GM20000 (cell line): Measurements from ENCODE around the gene SKIDA1.
A peak's percentile ranks its signal among the peaks of the same experiment; 100 is the strongest.
"Not testable (repeated sequence)": the region's sequence is repeated elsewhere in the genome, so short reads cannot be mapped to it uniquely, and the experiment has no call there.

Experiments
- DNase-seq: peaks from one replicate; pipeline ENCODE4 v3.0.0; 2012; ENCODE audit warnings: low spot score
- CTCF ChIP-seq: IDR thresholded peaks from 2 replicates; pipeline ENCODE4 v1.5.1; 2012; ENCODE audit warnings: mild to moderate bottlenecking, control low read depth; ENCODE audit errors: extremely low read depth, missing control alignments

The SKIDA1 gene

GRCh38 chr10:21536874-21537273 lies 11.4 kb upstream of the SKIDA1 start:
- DNase-seq: no peak
- TF ChIP-seq CTCF: no peak

DNA sequence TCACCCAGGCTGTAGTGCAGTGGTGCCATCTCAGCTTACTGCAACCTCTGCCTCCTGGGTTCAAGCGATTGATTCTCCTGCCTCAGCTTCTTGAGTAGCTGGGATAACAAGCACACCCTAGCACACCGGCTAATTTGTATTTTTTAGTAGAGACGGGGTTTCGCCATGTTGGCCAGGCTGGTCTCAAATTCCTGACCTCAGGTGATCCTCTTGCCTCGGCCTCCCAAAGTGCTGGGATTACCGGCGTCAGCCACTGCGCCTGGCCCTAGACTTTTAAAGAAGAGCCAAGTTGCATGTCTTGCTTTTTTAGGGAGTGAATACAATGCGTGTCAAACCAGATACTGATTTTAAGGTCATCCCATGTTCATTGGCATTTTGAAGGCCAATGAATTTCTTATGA lies 10.5 kb upstream of the SKIDA1 start:
- DNase-seq: not testable (repeated sequence)

GRCh38 chr10:21535494-21535965 lies 10.0 kb upstream of the SKIDA1 start:
- no peak for TF ChIP-seq CTCF
- no peak for DNase-seq

DNA sequence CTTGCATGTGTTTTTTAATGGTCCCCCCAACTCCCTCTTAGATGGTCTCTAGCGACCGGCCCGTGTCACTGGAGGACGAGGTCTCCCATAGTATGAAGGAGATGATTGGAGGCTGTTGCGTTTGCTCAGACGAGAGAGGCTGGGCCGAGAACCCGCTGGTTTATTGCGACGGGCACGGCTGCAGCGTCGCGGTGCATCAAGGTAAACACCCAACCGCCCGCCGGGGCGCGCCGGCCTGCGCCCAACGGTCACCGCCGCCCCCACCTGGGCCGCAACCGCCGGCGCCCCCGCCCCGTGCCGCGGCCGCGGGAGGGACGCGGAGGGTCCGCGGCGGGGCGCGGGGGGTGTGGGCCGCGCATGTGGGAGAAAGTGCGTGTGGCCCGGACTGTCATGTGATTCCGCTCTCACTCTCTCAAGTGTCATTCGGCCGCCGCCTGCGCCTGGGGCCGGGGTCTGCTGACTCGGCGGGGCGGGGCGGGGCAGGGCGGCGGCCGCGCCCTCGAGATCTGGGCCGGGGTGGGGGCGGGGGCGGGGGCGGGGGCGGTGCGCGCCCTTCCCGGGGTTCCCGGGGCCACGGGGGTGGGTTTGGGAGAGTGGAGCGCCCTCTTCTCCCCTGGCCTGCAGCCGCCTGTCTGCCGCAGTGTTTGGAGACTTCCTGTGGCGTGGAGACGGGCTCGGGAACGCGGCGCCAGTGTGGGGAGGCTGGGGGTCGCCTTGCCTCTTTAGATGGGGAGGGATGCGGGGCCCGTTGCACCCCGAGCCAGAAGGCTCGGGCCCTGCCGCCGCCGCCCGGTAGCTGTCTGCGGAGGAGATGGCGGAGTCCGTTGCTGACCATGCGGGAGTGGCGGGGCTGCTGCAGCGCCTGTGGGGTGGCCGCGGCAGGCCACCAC lies 9.4 kb upstream of the SKIDA1 start:
- no peak for TF ChIP-seq CTCF
- peak; percentile 73 for DNase-seq

- DNase-seq: no peak
- no peak for TF ChIP-seq CTCF
These were observed 8.8 kb upstream of the SKIDA1 start for GRCh38 chr10:21534280-21534586.

- peak; percentile 98 for DNase-seq
- TF ChIP-seq CTCF: no peak
These were observed 8.2 kb upstream of the SKIDA1 start, which contains the start of gene MLLT10 for GRCh38 chr10:21533467-21534279. MLLT10 (plus strand) TSS chr10:21534232; CDS start chr10:21534645, 413 bp downstream.

DNA sequence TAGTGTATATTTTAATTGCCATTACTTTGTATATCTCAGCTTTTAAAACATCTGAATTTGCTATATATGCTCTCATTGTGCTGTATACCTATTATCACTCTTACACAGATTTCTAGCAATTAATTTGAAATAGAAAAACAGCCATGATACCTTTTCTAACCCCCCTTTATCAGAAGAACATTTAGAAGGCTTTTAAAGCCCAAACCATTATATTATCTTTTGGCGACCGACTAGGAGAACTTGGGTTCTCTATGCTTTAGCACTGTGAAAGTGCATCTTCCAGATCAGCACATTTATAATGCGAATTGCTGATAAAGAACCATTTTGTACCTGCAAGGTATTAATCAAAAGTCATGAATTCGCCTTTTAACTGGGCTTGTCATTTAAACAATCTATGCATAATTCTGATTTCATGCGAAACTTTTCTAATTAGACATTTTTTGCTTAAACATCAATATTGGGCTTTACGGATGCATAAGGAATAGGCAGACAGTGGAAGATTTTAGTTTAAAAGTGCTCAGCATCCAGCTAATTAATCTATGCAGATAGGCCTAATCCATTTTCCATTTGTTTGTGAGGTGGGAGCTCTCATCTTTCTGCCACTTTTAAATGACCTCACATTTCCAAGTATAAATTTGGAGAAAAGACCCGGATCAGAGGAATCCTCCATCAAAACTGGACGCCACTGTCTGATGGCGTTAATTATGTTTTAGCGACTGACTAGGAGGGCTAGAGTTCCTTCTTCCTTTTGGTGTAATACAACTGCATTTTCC lies 7.4 kb upstream of the SKIDA1 start:
- no peak for TF ChIP-seq CTCF
- DNase-seq: no peak
